GM18502 (cell line): ENCODE data around the gene PVR.

Experiments
- ATAC-seq: cut with Tn5 transposase; IDR thresholded peaks from one replicate; pipeline ENCODE4 v1.9.1; 2021; ENCODE audit warnings: mild to moderate bottlenecking; ENCODE audit not compliant: unreplicated experiment, poor library complexity

Gene PVR

DNA sequence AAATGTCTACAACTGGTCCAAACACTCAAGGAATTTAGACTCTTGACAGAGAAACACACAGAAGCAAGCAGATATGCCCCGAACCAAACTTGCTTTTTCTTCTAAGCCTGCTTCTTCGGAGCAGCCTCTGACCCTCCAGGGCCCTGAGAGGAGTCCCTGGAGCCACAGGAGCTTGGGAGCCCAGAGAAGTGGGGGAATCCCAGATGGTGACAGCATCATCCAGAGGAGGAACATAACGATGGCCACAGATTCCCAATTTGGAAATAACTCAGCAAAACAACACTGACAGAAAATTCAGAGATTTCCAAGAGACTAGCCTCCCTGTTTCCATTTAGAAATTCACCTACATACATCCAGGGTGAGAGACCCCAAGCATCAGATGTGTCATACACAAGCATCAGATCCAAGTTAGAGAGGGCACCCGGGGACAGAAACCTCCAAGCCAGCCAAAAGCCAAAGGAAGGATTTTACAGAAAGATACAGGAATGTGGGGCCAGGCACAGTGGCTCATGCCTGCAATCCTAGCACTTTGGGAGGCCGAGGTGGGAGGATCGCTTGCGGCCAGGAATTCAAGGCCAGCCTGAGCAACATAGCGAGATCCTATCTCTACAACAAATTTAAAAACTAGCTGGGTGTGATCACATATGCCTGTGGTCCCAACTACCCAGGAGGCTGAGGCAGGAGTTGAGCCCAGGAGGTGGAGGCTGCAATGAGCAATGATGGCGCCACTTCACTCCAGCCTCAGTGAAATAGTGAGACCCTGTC lies 2.0 kb upstream of the PVR start:
- no peak for ATAC-seq

DNA sequence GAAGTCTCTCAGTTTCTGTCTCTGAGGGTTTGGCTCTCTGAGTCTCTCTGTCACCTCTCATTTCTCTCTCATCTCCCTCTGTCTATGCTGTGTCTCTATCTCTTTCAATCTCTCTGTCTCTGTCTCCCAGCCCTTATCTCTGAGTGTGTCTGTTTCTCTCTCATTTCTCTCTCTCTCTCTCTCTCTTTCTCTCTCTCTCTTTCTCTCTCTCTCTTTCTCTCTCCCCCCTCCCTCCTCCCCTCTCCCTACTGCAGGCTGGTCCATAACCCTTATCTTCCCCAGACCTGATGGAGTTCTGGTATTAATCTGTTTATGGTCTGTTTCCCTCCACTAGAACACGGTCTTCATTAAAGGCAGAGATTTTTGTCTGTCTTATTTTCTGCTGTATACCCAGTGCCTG lies 1.3 kb upstream of the PVR start:
- no peak for ATAC-seq

- ATAC-seq = no peak
These were observed 799 bp downstream of the PVR start for GRCh38 chr19:44644402-44645016.

GRCh38 chr19:44645407-44646048 lies 1.8 kb downstream of the PVR start:
- ATAC-seq = no peak

DNA sequence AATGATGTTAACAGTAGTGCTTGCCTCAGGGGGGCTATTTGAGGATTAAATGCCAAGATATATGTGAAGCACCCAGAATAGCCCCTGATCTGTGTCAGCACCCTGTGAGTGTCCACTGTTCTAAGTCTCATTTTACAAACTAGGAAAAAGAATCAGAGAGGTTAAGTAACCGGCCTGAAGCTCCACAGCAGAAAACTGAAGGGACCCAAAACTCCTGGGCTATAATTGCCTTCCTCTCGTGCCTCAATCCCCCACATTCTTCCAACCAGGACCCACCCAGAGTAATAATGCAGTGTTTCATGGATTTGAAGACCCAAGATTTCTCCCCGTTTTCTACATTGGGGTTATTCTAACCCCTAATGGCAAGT lies 2.3 kb downstream of the PVR start:
- no peak for ATAC-seq

- no peak for ATAC-seq
These were observed 3.4 kb downstream of the PVR start for GRCh38 chr19:44647144-44647543.

- no peak for ATAC-seq
These were observed 5.0 kb downstream of the PVR start for GRCh38 chr19:44648631-44649251.

GRCh38 chr19:44649578-44650145 lies 6.0 kb downstream of the PVR start:
- no peak for ATAC-seq

- ATAC-seq = no peak
These were observed 9.6 kb downstream of the PVR start for GRCh38 chr19:44653343-44653742.

DNA sequence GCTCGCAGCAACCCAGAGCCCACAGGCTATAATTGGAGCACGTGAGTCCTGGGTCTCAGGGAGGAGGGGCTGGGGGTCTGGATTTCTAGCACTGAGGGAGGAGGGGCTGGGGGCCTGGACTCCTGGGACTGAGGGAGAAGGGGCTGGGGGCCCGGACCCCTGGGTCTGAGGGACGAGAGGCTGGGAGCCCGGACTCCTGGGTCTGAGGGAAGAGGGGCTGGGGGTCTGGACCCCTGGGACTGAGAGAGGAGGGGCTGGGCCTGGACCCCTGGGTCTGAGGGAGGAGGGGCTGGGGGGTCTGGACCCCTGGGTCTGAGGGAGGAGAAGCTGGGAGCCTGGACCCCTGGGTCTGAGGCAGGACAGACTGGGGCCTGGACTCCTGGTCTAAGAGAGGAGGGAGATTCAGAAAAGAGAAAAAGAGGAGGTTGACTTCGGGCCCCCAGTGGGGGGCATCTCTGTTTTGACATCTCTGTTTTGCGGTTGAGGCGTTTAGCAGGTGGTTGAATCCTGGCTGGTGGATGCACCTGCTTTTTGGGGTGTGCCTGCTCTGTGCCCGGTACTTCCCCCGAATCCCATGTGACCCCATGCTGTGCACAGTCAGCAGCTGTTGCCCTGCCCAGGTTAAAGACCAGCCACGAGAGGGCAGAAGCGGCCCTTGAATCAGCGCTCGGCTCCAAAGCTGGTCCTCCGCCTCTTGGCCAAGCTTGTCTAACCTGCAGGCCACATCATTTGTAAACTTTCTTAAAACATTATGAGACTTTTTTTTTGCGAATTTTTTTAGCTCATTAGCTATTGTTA lies 10.5 kb downstream of the PVR start:
- ATAC-seq = peak; percentile 92

GRCh38 chr19:44657211-44657921 lies 13.7 kb downstream of the PVR start:
- no peak for ATAC-seq

DNA sequence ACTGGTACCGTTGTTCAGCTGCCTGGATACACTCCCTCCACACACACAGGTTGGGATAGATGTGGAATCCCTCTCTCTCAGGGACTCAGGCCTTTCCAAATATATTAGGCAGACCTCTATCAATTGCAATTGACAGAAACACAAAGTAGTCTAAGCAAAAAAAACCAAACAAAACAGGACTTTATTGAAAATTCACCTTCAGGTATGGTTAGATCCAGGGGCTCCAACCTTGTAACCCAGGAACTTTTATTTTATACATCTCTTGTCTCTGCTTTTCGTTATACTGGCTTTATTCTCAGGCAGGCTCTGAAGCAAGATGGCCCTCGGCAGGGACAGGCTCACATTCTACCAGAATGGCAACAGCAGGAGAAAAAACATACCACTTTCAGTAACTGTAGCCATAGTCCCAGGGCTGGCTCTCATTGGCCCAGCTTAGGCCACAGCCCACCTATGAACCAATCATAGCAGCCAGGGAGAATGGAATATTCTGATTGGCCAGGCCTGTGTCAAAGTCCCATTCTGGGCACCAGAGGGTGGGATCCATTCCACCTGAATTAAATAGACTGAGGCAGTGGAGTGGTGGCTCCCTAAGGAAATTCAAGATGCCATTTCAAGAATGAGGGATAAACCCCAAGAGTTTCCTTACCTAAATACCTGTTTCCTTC lies 14.5 kb downstream of the PVR start:
- no peak for ATAC-seq

GRCh38 chr19:44660081-44660480 lies 16.4 kb downstream of the PVR start:
- ATAC-seq = no peak

DNA sequence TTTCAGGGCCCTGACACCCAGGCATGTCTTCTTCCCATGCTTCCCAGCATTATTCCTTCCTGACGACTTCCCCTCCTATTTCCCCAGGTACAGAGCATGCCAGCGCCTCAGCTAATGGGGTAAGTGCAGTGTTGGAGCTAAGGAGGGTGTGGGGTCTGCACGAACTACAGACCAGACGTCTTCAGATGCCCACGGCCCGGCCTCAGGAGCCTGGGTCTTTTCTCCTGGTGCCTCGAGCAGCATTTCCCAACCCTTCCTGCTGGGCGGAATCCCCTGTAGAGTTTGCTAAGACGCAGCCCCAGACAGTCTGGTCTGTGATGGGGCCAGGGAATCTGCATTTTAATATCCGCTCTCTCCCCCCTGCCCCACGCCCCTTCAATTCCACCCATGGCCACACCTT lies 17.5 kb downstream of the PVR start:
- no peak for ATAC-seq

DNA sequence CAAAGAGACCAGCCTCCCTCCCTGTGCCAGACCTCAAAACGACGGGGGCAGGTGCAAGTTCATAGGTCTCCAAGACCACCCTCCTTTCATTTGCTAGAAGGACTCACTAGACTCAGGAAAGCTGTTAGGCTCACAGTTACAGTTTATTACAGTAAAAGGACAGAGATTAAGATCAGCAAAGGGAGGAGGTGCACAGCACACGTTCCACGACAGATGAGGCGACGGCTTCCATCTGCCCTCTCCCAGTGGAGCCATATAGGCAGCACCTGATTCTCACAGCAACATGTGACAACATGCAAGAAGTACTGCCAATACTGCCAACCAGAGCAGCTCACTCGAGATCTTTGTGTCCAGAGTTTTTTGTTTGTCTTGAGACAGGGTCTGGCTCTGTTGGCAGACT lies 18.2 kb downstream of the PVR start:
- no peak for ATAC-seq

- no peak for ATAC-seq
These were observed 19.1 kb downstream of the PVR start for GRCh38 chr19:44662691-44663385.

- no peak for ATAC-seq
These were observed 20.3 kb downstream of the PVR start for GRCh38 chr19:44663996-44664395.

- ATAC-seq = no peak
These were observed 21.3 kb downstream of the PVR start for GRCh38 chr19:44664976-44665375.
